Lower leg skin (tissue), 4 donors: Measurements from ENCODE around the gene ATF6. TPM values are rescaled to one million over a fixed set of nuclear protein-coding genes. Genes with fewer than 3 reads are reported as not detected.

Source experiments
- DNase-seq, 2 donors: peaks; one replicate each; pipeline ENCODE4 v3.0.0-alpha.2; 2019; ENCODE audit warnings: low spot score in 2 of 2
- H3K4me3 ChIP-seq: fragments of 200-600 bp; sonication (generic); 2 replicates; pipeline ENCODE4 v1.5.1; 2017; ENCODE audit warnings: mild to moderate bottlenecking, low read depth; ENCODE audit not compliant: poor library complexity, severe bottlenecking
- CTCF ChIP-seq, 3 donors: fragments of 450-650 bp; IDR thresholded peaks; one replicate each; pipeline ENCODE4 v1.5.1; 2016; ENCODE audit warnings: antibody characterized with exemption in 3 of 3, mild to moderate bottlenecking in 3 of 3, moderate library complexity in 2 of 3
- POLR2A ChIP-seq, 2 donors: fragments of 450-650 bp; IDR thresholded peaks; one replicate each; pipeline ENCODE4 v1.6.1; 2016 to 2017; ENCODE audit warnings: antibody characterized with exemption in 2 of 2, mild to moderate bottlenecking in 1 of 2, moderate library complexity in 1 of 2
- WGBS, 2 donors: methylation state at CpG; one replicate each; pipeline ENCODE4 v1.1.5; 2018; 5-methylcytosine and 5-hydroxymethylcytosine counted together
- intact Hi-C: fragments of 100-400 bp; cut with DNase I; formaldehyde crosslinking; loops from one replicate; pipeline ENCODE4 v1.15.0; 2023; ENCODE audit warnings: low total_unique reads
- total RNA-seq, 4 donors: library from RNA; depleted of rRNA; stranded (reverse); fragments of >200 nt; gene quantifications; one replicate each; pipeline ENCODE4 v1.1.0, GENCODE V29; 2016

The ATF6 gene
- total RNA-seq, 4 donors from 2014 or later = 28.7 to 33.5 (median 31.2) TPM

GRCh38 chr1:161864577-161864976 is 98.5 kb downstream of the ATF6 start:
- intact Hi-C loops = no loop called here
- 78 to 83% methylated on average over 1 of the region's 1 CpG for WGBS, 2 donors
- TF ChIP-seq POLR2A (IDR thresholded peaks at IDR 0.05) (no peak), CTCF (IDR thresholded peaks at IDR 0.05) (no peak)
- no peak for DNase-seq
- no peak overlapping the region for H3K4me3 ChIP-seq

GRCh38 chr1:161866241-161866640 is 100.1 kb downstream of the ATF6 start:
- intact Hi-C loops = no loop called here
- no peak overlapping the region for H3K4me3 ChIP-seq
- no peak for DNase-seq
- TF ChIP-seq CTCF (IDR thresholded peaks at IDR 0.05) (no peak), POLR2A (IDR thresholded peaks at IDR 0.05) (no peak)
- WGBS, 2 donors = 86 to 89% methylated on average over 3 of the region's 3 CpGs

GRCh38 chr1:161868832-161869231 is 102.7 kb downstream of the ATF6 start:
- TF ChIP-seq POLR2A (IDR thresholded peaks at IDR 0.05) (no peak), CTCF (IDR thresholded peaks at IDR 0.05) (no peak)
- DNase-seq = no peak
- 80 to 84% methylated on average over 2 of the region's 2 CpGs for WGBS, 2 donors
- no peak overlapping the region for H3K4me3 ChIP-seq
- intact Hi-C loops = no loop called here

- intact Hi-C loops = no loop called here
- TF ChIP-seq CTCF (IDR thresholded peaks at IDR 0.05) = no peak
- TF ChIP-seq POLR2A (IDR thresholded peaks at IDR 0.05) = no peak
- no peak for DNase-seq
- H3K4me3 ChIP-seq = no peak overlapping the region
Measured at GRCh38 chr1:161869291-161869690, 103.2 kb downstream of the ATF6 start.

- TF ChIP-seq POLR2A (IDR thresholded peaks at IDR 0.05) (no peak), CTCF (IDR thresholded peaks at IDR 0.05) (no peak)
Measured at GRCh38 chr1:161872506-161872905, 106.4 kb downstream of the ATF6 start.

GRCh38 chr1:161879261-161879660 is 113.1 kb downstream of the ATF6 start:
- TF ChIP-seq CTCF (IDR thresholded peaks at IDR 0.05) = no peak
- TF ChIP-seq POLR2A (IDR thresholded peaks at IDR 0.05) = no peak
- DNase-seq = no peak
- H3K4me3 ChIP-seq = no peak overlapping the region
- intact Hi-C loops = no loop called here
- WGBS, 2 donors = 94 to 100% methylated on average over 1 of the region's 1 CpG

More at GRCh38 chr1:161872506-161872905, 106.4 kb downstream of the ATF6 start:
- H3K4me3 ChIP-seq = no peak overlapping the region
- no peak for DNase-seq
- 81 to 87% methylated on average over 2 of the region's 2 CpGs for WGBS, 2 donors
- intact Hi-C loops = no loop called here
